ENCODE data around the gene CLIP3.
"Not testable (repeated sequence)": the region's sequence is repeated elsewhere in the genome, so short reads cannot be mapped to it uniquely, and the experiment has no call there.

Gene CLIP3

DNA sequence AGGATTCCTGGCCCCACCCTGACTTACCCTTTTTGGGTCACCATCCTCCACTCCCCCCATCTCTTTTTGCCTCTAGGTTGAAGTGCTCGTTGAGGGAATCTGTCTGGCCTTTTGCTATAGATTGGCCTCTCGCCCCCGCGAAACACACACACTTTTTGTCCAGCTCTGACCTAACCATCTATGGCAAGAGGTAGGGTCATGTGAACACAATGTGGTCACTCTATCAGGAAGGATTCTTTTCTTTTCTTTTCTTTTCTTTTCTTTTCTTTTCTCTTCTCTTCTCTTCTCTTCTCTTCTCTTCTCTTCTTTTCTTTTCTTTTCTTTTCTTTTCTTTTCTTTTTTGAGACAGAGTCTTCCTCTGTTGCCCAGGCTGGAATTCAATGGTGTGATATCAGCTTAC, 51.7 kb downstream of the CLIP3 start:
- not testable (repeated sequence) for DNase-seq (ENCODE audit: low spot score)

DNA sequence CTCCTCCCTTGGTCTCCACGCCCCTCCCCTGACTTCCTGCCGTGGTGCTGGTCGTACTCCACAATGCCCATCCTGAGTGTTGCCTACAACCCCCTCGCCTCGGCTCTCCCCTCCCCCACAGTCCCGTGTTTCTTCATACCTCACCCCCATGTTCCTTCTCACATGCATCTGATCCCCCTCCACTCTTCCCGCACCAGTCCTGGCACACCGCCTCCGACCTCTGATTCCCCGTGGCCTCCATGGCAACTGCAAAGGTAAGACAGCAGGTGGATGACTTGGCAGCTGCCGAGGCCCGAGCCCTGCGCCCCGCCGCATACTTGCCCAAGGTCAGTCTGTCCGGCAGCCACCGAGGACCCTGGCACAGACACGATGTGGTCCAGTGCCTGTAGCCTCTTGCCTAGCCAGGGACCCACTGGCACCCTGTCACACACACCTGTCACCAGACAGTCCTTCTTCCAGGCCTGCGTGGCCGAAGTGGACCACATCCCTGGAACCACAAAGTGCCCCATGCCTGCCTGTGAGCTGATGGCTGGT, 53.8 kb downstream of the CLIP3 start:
- no peak for DNase-seq (ENCODE audit: low spot score)

DNA sequence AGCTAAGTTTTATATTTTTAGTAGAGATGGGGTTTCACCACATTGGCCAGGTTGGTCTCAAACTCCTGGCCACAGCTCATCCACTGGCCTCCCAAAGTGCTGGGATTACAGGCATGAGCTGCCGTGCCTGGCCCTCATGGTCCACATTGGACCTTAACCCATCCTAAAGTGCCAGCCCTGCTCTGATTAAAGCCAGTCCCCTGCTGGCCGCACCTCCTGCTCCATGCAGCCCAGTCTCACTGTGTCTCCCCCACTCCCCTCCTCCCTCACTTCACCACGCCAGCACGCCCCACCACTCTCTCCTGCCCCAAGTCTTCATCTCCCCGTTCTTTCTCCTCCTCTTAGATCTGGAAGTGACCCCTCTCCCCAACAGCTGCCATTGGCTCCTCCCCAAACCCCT, 54.4 kb downstream of the CLIP3 start:
- no peak for DNase-seq (ENCODE audit: low spot score)

DNA sequence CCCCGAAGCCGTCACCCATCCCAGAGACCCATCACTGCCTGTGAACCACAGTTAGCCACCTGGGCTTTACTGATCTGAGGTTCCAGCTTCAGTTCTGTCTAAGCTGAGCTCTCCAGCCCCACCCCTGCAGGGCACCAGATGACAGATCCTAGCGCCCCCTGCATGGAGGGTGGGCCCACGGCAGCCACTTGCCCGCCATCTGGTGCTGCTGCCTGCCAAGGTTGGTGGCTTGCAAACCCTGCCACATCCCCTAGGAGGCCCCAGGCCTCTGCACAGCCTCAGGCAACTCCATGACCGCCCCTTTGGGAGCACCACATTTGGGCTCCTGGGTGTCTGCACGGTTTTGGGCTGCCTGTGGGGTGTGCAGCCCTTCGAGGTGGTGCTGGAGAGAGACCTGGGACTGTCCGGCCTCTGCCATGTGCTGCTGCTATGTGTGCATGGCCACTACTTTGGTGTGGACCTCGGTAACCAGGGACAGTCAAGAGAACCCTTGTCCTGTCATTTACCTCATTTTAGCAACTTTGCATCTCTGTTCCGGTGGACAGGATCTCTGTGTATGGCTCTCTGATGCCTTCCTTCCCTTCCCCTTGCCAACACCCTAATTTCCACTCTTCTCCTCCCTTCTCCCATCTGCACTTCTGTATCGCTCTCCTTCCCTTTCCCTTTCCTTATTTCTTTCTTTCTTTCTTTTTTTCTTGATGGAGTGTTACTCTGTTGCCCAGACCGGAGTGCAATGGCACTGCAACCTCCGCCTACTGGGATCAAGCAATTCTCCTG, 55.0 kb downstream of the CLIP3 start:
- no peak for DNase-seq (ENCODE audit: low spot score)

DNA sequence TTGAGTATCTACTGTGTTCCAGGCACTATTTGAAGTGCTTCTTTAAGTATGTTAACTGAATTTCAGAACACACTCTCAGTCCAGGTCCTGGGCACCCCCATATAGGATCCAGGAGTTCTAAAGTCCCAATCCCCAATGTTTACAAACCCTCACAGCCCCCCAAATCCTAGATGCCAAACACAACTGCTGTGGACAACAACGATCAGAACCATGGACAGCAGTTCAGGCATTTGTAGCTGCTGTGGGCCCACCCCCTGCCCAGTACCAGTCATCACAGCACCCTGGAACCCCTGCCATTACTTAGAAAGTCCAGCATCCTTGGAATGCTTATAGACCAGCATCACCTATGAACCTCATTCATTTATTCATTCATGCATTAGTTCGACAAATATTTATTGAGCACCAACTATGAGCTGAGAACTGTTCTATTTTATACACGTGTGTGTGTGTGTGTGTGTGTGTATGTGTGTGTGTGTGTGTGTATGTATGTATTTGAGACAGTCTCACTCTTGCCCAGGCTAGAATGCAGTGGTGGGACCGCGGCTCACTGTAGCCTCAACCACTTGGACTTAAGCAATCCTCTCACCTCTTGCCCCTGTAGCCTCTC, 57.0 kb downstream of the CLIP3 start:
- no peak for DNase-seq (ENCODE audit: low spot score)

DNA sequence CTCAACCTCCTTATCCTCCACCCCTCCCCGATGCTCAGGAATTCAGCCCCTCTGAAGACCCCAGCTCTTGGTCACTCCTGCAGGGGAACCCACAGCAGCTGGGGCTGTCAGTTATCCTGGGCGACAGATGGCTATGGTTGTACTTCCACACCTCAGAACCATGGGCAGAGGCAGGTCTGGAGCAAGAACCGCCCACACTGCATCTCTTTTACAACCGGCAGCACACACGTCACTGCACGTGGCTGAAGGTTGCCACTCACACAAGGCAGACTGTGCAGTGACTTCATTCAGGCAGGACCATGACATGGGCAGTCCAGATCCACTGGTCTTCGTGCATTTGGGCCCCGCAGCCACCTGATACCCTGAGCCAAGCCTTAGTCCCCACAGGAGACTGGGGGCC, 59.2 kb downstream of the CLIP3 start:
- DNase-seq (ENCODE audit: low spot score) = no peak

DNA sequence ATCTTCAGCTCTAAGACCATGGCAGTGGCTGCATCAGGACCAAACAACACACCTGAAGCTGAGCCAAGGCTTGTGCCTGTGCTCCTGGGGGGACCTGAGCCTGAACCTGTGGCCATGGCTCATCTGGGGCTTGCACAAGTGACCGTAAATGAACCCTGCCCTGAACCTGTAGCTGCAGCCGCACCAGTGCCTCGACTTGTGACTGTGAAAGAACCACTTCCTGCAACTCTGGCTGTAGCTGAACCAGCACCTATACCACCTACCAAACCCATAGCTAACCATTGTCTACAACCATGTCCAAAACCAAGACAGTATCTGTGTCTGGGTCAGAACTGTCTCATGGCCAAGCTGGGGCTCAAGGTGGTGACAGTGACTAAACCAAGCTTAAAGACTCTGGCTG, 65.9 kb downstream of the CLIP3 start:
- DNase-seq (ENCODE audit: low spot score) = no peak
